HepG2 (cell line): Measurements from ENCODE around the gene CRIM1. TPM values are rescaled to one million over a fixed set of nuclear protein-coding genes. Genes with fewer than 3 reads are reported as not detected.

Experiments used
- ARNT2 ChIP-seq: sonication (generic); formaldehyde crosslinking; IDR thresholded peaks from 2 replicates; pipeline ENCODE4 v1.8.0; 2022; ENCODE audit warnings: mild to moderate bottlenecking, low read depth, missing genetic modification reagents, moderate library complexity
- DRAP1 ChIP-seq: IDR thresholded peaks from 2 replicates; pipeline ENCODE4 v1.6.1; 2016; ENCODE audit warnings: missing genetic modification reagents, missing compliant biosample characterization
- HMG20B ChIP-seq: conservative IDR thresholded peaks from 2 replicates; pipeline ENCODE4 v1.6.1; 2016; ENCODE audit warnings: missing genetic modification reagents, missing compliant biosample characterization
- JDP2 ChIP-seq: sonication (generic); formaldehyde crosslinking; IDR thresholded peaks from 2 replicates; pipeline ENCODE4 v1.8.1; 2022; ENCODE audit warnings: missing genetic modification reagents, borderline replicate concordance
- NFKBIZ ChIP-seq: IDR thresholded peaks from 2 replicates; pipeline ENCODE4 v1.6.1; 2018; ENCODE audit warnings: missing genetic modification reagents, missing compliant biosample characterization
- ONECUT2 ChIP-seq: sonication (generic); formaldehyde crosslinking; IDR thresholded peaks from 2 replicates; pipeline ENCODE4 v1.4.0; 2020; ENCODE audit warnings: missing genetic modification reagents
- PBX3 ChIP-seq: sonication (generic); formaldehyde crosslinking; IDR thresholded peaks from 2 replicates; pipeline ENCODE4 v1.8.1; 2023; ENCODE audit warnings: missing genetic modification reagents, inconsistent platforms, borderline replicate concordance
- PLRG1 ChIP-seq: fragments of 450-650 bp; conservative IDR thresholded peaks from 2 replicates; pipeline ENCODE4 v1.6.1; 2016
- RFX3 ChIP-seq: IDR thresholded peaks from 2 replicates; pipeline ENCODE4 v1.6.1; 2016; ENCODE audit warnings: missing biosample characterization, missing genetic modification reagents
- SMAD3 ChIP-seq: sonication (generic); formaldehyde crosslinking; IDR thresholded peaks from 2 replicates; pipeline ENCODE4 v1.4.0; 2020; ENCODE audit warnings: missing genetic modification reagents
- SOX5 ChIP-seq: IDR thresholded peaks from 2 replicates; pipeline ENCODE4 v1.6.1; 2016; ENCODE audit warnings: borderline replicate concordance
- SP4 ChIP-seq: sonication (generic); formaldehyde crosslinking; IDR thresholded peaks from 2 replicates; pipeline ENCODE4 v1.8.1; 2023; ENCODE audit warnings: mild to moderate bottlenecking, missing genetic modification reagents
- ZBTB38 ChIP-seq: sonication (generic); formaldehyde crosslinking; IDR thresholded peaks from 2 replicates; pipeline ENCODE4 v1.5.1; 2020; ENCODE audit warnings: mild to moderate bottlenecking, missing genetic modification reagents
- ZNF343 ChIP-seq: sonication (generic); formaldehyde crosslinking; IDR thresholded peaks from 2 replicates; pipeline ENCODE4 v1.4.0; 2020; ENCODE audit warnings: mild to moderate bottlenecking, missing genetic modification reagents
- ZNF510 ChIP-seq: sonication (generic); formaldehyde crosslinking; IDR thresholded peaks from 2 replicates; pipeline ENCODE4 v1.4.0; 2020; ENCODE audit warnings: low read depth, mild to moderate bottlenecking, missing genetic modification reagents
- ZNF547 ChIP-seq: sonication (generic); formaldehyde crosslinking; IDR thresholded peaks from 2 replicates; pipeline ENCODE4 v1.5.1; 2020; ENCODE audit warnings: mild to moderate bottlenecking, missing genetic modification reagents
- ZNF557 ChIP-seq: sonication (generic); formaldehyde crosslinking; IDR thresholded peaks from 2 replicates; pipeline ENCODE4 v1.4.0; 2020; ENCODE audit warnings: missing genetic modification reagents
- ZNF616 ChIP-seq: sonication (generic); formaldehyde crosslinking; IDR thresholded peaks from 2 replicates; pipeline ENCODE4 v1.5.0; 2020; ENCODE audit warnings: low read depth, mild to moderate bottlenecking, missing genetic modification reagents
- ZNF672 ChIP-seq: sonication (generic); formaldehyde crosslinking; IDR thresholded peaks from 2 replicates; pipeline ENCODE4 v1.8.1; 2022; ENCODE audit warnings: missing genetic modification reagents
- ZNF709 ChIP-seq: sonication (generic); formaldehyde crosslinking; IDR thresholded peaks from 2 replicates; pipeline ENCODE4 v1.5.0; 2020; ENCODE audit warnings: mild to moderate bottlenecking, missing genetic modification reagents
- ZNF713 ChIP-seq: sonication (generic); formaldehyde crosslinking; IDR thresholded peaks from 2 replicates; pipeline ENCODE4 v1.4.0; 2020; ENCODE audit warnings: mild to moderate bottlenecking, missing genetic modification reagents
- ZNF777 ChIP-seq: sonication (generic); formaldehyde crosslinking; IDR thresholded peaks from 2 replicates; pipeline ENCODE4 v1.4.0; 2020; ENCODE audit warnings: missing genetic modification reagents
- ZNF781 ChIP-seq: sonication (generic); formaldehyde crosslinking; IDR thresholded peaks from 2 replicates; pipeline ENCODE4 v1.5.1; 2020; ENCODE audit warnings: borderline replicate concordance, mild to moderate bottlenecking, missing genetic modification reagents; ENCODE audit errors: not compliant biosample characterization
- ZSCAN22 ChIP-seq: sonication (generic); formaldehyde crosslinking; IDR thresholded peaks from 2 replicates; pipeline ENCODE4 v1.4.0; 2020; ENCODE audit warnings: mild to moderate bottlenecking, missing genetic modification reagents
- polyA plus RNA-seq, 8 experiments: library from polyadenylated mRNA; depleted of rRNA in 3 of 8; stranded (reverse) in 7 of 8; unstranded in 1 of 8; fragments of >200 nt; fragmentation: Illumina TruSeq in 4 of 8; extraction: Trizol in 4 of 8; gene quantifications; 2 replicates each; pipeline versions ENCODE4 v1.2.1 to v1.2.3, GENCODE V29; 2011 to 2016; ENCODE audit warnings: low read depth in 4 of 8, missing spikeins in 1 of 8, mixed read lengths in 1 of 8; ENCODE audit not compliant: insufficient read depth in 1 of 8
- total RNA-seq, 5 experiments: library from RNA; depleted of rRNA; stranded (reverse); fragments of >200 nt; fragmentation: Illumina TruSeq; extraction: Trizol; gene quantifications; 2 replicates each; pipeline ENCODE4 v1.2.3, GENCODE V29; 2016; ENCODE audit warnings: low read depth in 1 of 5
- TF ChIP-seq, protein P1 (sequence below): IDR thresholded peaks from 2 replicates; pipeline ENCODE4 v1.6.1; 2016; ENCODE audit warnings: low read depth, control low read depth
- TF ChIP-seq, protein P2 (sequence below): sonication (generic); formaldehyde crosslinking; IDR thresholded peaks from 2 replicates; pipeline ENCODE4 v1.8.0; 2022; ENCODE audit warnings: missing genetic modification reagents, mild to moderate bottlenecking, inconsistent platforms, borderline replicate concordance

Gene CRIM1
- total and polyA plus RNA-seq, 2 of the 13 experiments (the other 11 are each of a cell fraction or from before 2014, with no cell fraction given): 39.1 to 69.9 TPM

DNA sequence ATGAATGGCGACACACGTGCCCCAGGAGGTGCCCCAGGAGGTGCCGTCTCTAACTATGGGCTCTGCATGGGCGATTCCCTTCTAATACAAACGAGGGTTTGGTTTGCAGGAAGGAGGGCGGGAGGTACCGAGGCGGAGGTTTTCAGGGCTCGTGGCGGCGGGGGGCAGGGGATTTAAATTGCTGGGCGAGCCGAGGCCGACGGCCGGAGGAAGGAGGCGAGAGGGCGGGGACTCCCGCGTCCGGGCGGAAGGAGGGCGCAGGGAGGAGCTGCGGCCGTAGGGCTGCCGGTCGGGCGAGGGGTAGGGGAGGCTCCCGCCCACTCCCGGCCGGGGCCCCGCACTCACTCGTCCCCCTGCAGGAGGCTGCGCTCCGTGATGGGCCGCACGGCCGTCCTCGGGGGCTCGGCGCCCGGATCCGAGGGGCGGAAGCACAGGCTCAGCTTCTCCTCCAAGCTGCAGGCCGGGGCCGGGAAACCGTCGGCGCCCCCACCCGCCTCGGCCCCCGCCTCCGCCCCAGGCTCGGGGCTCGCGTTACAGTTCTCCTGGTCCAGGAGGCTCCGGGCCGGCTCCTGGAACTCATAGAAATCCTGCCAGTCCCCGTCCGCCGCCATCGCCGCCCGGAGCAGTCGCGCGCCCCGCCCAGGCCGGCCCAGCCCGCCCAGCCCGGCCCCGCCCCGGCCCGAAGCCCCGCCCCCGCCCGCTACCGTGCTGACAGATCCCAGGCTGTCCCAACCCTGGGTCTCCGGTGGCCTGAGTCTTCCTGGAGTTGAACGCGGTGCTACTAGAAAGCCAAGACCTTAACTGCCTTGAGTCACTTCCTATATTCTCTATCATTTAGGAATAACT is 242.2 kb downstream of the CRIM1 start, which contains the start of gene FEZ2 (continued):
- TF ChIP-seq ZBTB38 (CRISPR knock-in tag) (peak; percentile 39; the same call in 1 of the 2 replicates), ZNF343 (CRISPR knock-in tag) (no peak), HMG20B (CRISPR knock-in tag) (no peak), PLRG1 (no peak), ZNF781 (CRISPR knock-in tag) (no peak), ZNF510 (no peak), SMAD3 (CRISPR knock-in tag) (no peak), ZNF616 (CRISPR knock-in tag) (no peak; the same call in 1 of the 2 replicates), RFX3 (CRISPR knock-in tag) (no peak), ONECUT2 (no peak), SP4 (CRISPR knock-in tag) (peak; percentile 74), ZNF709 (CRISPR knock-in tag) (no peak), ARNT2 (CRISPR knock-in tag) (peak; percentile 62; the same call in 1 of the 2 replicates), SOX5 (CRISPR knock-in tag) (no peak), DRAP1 (CRISPR knock-in tag) (peak; percentile 55; the same call in 1 of the 2 replicates), ZNF557 (CRISPR knock-in tag) (no peak), PBX3 (CRISPR knock-in tag) (no peak), ZNF672 (CRISPR knock-in tag) (no peak), ZNF713 (CRISPR knock-in tag) (no peak), ZNF547 (CRISPR knock-in tag) (peak; percentile 87), ZNF777 (peak; percentile 60; the same call in 1 of the 2 replicates), NFKBIZ (CRISPR knock-in tag) (no peak), ZSCAN22 (CRISPR knock-in tag) (no peak), JDP2 (CRISPR knock-in tag) (no peak)
- TF ChIP-seq, protein P1, sequence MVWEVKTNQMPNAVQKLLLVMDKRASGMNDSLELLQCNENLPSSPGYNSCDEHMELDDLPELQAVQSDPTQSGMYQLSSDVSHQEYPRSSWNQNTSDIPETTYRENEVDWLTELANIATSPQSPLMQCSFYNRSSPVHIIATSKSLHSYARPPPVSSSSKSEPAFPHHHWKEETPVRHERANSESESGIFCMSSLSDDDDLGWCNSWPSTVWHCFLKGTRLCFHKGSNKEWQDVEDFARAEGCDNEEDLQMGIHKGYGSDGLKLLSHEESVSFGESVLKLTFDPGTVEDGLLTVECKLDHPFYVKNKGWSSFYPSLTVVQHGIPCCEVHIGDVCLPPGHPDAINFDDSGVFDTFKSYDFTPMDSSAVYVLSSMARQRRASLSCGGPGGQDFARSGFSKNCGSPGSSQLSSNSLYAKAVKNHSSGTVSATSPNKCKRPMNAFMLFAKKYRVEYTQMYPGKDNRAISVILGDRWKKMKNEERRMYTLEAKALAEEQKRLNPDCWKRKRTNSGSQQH (CRISPR knock-in tag): peak; percentile 90; the same call in 1 of the 2 replicates
- TF ChIP-seq, protein P2, sequence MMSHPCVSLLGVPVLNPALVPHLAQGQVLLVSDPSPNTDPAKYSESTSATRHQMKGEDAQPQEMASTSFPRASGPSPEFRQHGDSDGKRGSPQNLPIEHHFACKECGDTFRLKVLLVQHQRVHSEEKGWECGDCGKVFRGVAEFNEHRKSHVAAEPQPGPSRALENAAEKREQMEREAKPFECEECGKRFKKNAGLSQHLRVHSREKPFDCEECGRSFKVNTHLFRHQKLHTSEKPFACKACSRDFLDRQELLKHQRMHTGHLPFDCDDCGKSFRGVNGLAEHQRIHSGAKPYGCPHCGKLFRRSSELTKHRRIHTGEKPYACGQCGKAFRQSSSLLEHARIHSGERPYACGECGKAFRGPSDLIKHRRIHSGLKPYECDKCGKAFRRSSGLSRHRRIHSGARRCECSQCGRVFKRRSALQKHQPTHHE (CRISPR knock-in tag): no peak
